ENCODE results near the gene STXBP5.

Gene STXBP5

GRCh38 chr6:147287869-147288271 is 83.7 kb downstream of the STXBP5 start:
- no peak for DNase-seq (ENCODE audit: low read depth in 3 of 3, low spot score in 1 of 3)

GRCh38 chr6:147297124-147297523 is 92.9 kb downstream of the STXBP5 start:
- DNase-seq (ENCODE audit: low read depth in 3 of 3, low spot score in 1 of 3), result no peak

- no peak for DNase-seq (ENCODE audit: low read depth in 3 of 3, low spot score in 1 of 3)
Observed at GRCh38 chr6:147297663-147298316, 93.6 kb downstream of the STXBP5 start.

- DNase-seq (ENCODE audit: low read depth in 3 of 3, low spot score in 1 of 3), result no peak
Observed at GRCh38 chr6:147298461-147298860, 94.2 kb downstream of the STXBP5 start.

- DNase-seq (ENCODE audit: low read depth in 3 of 3, low spot score in 1 of 3), result no peak
Observed at GRCh38 chr6:147299035-147299434, 94.8 kb downstream of the STXBP5 start.

GRCh38 chr6:147301070-147301469 is 96.9 kb downstream of the STXBP5 start:
- DNase-seq (ENCODE audit: low read depth in 3 of 3, low spot score in 1 of 3), result no peak

GRCh38 chr6:147304016-147304415 is 99.8 kb downstream of the STXBP5 start:
- no peak for DNase-seq (ENCODE audit: low read depth in 3 of 3, low spot score in 1 of 3)

- DNase-seq (ENCODE audit: low read depth in 3 of 3, low spot score in 1 of 3), result no peak
Observed at GRCh38 chr6:147310521-147310920, 106.3 kb downstream of the STXBP5 start.

- DNase-seq (ENCODE audit: low read depth in 3 of 3, low spot score in 1 of 3), result no peak
Observed at GRCh38 chr6:147311218-147311617, 107.0 kb downstream of the STXBP5 start.

- no peak for DNase-seq (ENCODE audit: low read depth in 3 of 3, low spot score in 1 of 3)
Observed at GRCh38 chr6:147321260-147321659, 117.0 kb downstream of the STXBP5 start.

GRCh38 chr6:147322299-147323162 is 118.3 kb downstream of the STXBP5 start:
- no peak for DNase-seq (ENCODE audit: low read depth in 3 of 3, low spot score in 1 of 3)

GRCh38 chr6:147325557-147325956 is 121.3 kb downstream of the STXBP5 start:
- DNase-seq (ENCODE audit: low read depth in 3 of 3, low spot score in 1 of 3), result no peak

- DNase-seq (ENCODE audit: low read depth in 3 of 3, low spot score in 1 of 3), result no peak
Observed at GRCh38 chr6:147331401-147331800, 127.2 kb downstream of the STXBP5 start.

GRCh38 chr6:147337921-147338320 is 133.7 kb downstream of the STXBP5 start:
- no peak for DNase-seq (ENCODE audit: low read depth in 3 of 3, low spot score in 1 of 3)

GRCh38 chr6:147341486-147341885 is 137.3 kb downstream of the STXBP5 start:
- no peak for DNase-seq (ENCODE audit: low read depth in 3 of 3, low spot score in 1 of 3)

- no peak for DNase-seq (ENCODE audit: low read depth in 3 of 3, low spot score in 1 of 3)
Observed at GRCh38 chr6:147345902-147346301, 141.7 kb downstream of the STXBP5 start.

- no peak for DNase-seq (ENCODE audit: low read depth in 3 of 3, low spot score in 1 of 3)
Observed at GRCh38 chr6:147347179-147347881, 143.1 kb downstream of the STXBP5 start.

- DNase-seq (ENCODE audit: low read depth in 3 of 3, low spot score in 1 of 3), result no peak
Observed at GRCh38 chr6:147347882-147348575, 143.8 kb downstream of the STXBP5 start.

- DNase-seq (ENCODE audit: low read depth in 3 of 3, low spot score in 1 of 3), result no peak
Observed at GRCh38 chr6:147361311-147361981, 157.2 kb downstream of the STXBP5 start.

- no peak for DNase-seq (ENCODE audit: low read depth in 3 of 3, low spot score in 1 of 3)
Observed at GRCh38 chr6:147366290-147366689, 162.1 kb downstream of the STXBP5 start.

GRCh38 chr6:147371325-147371724 is 167.1 kb downstream of the STXBP5 start:
- no peak for DNase-seq (ENCODE audit: low read depth in 3 of 3, low spot score in 1 of 3)

Data from stimulated activated CD4-positive, alpha-beta T cell treated with anti-CD3 and anti-CD28 coated beads, TNF-alpha, amount 100 ng/mL, for 1 hour (primary cell).